HCT116 (cell line): ENCODE results near the gene MAML2. TPM values are rescaled to one million over a fixed set of nuclear protein-coding genes. Genes with fewer than 3 reads are reported as not detected.

Experiments
- ATAC-seq: fragments of 200-7000 bp; cut with Tn5 transposase; 2 replicates; pipeline ENCODE4 v1.9.1; 2020; ENCODE audit warnings: mild to moderate bottlenecking, moderate library complexity
- BruUV-seq: library from RNA; stranded (reverse); fragments of 400-500 nt; replicated peaks from 2 replicates; lab custom pipeline; 2021; lab: Mats Ljungman, UMichigan
- CTCF ChIA-PET: fragments of 300-600 bp; sonication (Branson Sonifier 250); formaldehyde crosslinking; loops from one replicate; lab custom pipeline; 2021; ENCODE audit warnings: antibody characterized with exemption; lab: Charles Lee
- POLR2A ChIA-PET: fragments of 300-600, 350-600 bp; sonication (Branson Sonifier 250); formaldehyde crosslinking; loops from one replicate; lab custom pipeline; 2021; ENCODE audit warnings: antibody characterized with exemption; lab: Charles Lee
- RAD21 ChIA-PET, 2 experiments: fragments of 300-600 bp; sonication (Branson Sonifier 250); formaldehyde crosslinking; loops; one replicate each; lab custom pipeline; 2023; ENCODE audit warnings: low total read pairs in 2 of 2; ENCODE audit not compliant: uncharacterized antibody in 2 of 2, unreplicated experiment in 2 of 2, low non-redundant PET in 1 of 2; lab: Charles Lee
- DNase-seq: peaks from one replicate; pipeline ENCODE4 v3.0.0-alpha.2; 2010; ENCODE audit warnings: low read depth, low spot score
- H2AFZ ChIP-seq: fragments of 200-600 bp; shearing (Covaris generic), sonication (generic); 2 replicates; pipeline ENCODE4 v1.6.1; 2017; ENCODE audit warnings: low read depth, mixed run types, mixed read lengths, antibody characterized with exemption, low read length; ENCODE audit not compliant: poor library complexity, severe bottlenecking
- H3K27ac ChIP-seq: 2 replicates; pipeline ENCODE4 v1.5.1; 2012; ENCODE audit warnings: low read depth, low read length
- H3K27me3 ChIP-seq: fragments of 200-600 bp; sonication (generic); 2 replicates; pipeline ENCODE4 v1.6.1; 2016; ENCODE audit warnings: mixed run types, low read length, mixed read lengths; ENCODE audit not compliant: insufficient read depth
- H3K36me3 ChIP-seq, 2 experiments: fragments of 200-500 bp in 1 of 2; fragments of 200-600 bp in 1 of 2; sonication (Bioruptor generic) in 1 of 2; sonication (generic) in 1 of 2; 2 replicates each; pipeline versions ENCODE4 v1.5.1 to v1.6.1; 2014 to 2016; ENCODE audit warnings: low read length in 2 of 2, inconsistent platforms in 1 of 2, mixed read lengths in 1 of 2, mixed run types in 1 of 2; ENCODE audit not compliant: insufficient read depth in 2 of 2, control insufficient read depth in 1 of 2
- H3K4me1 ChIP-seq, 2 experiments: fragments of 200-600 bp in 1 of 2; sonication (generic) in 1 of 2; 2 replicates each; pipeline versions ENCODE4 v1.5.1 to v1.6.1; 2012 to 2017; ENCODE audit warnings: low read length in 2 of 2, inconsistent platforms in 1 of 2, mild to moderate bottlenecking in 1 of 2, mixed read lengths in 1 of 2, mixed run types in 1 of 2, moderate library complexity in 1 of 2; ENCODE audit not compliant: insufficient read depth in 2 of 2, control insufficient read depth in 1 of 2
- H3K4me2 ChIP-seq: fragments of 200-600 bp; sonication (generic); 2 replicates; pipeline ENCODE4 v1.6.1; 2017; ENCODE audit warnings: mixed run types, low read length, mixed read lengths
- H3K4me3 ChIP-seq, 2 experiments: fragments of 200-600 bp in 1 of 2; sonication (generic) in 1 of 2; replicated peaks in 1 of 2; 2 replicates each; pipeline ENCODE4 v1.5.1; 2011 to 2016; ENCODE audit warnings: low read length in 2 of 2, control low read depth in 1 of 2, low read depth in 1 of 2, mild to moderate bottlenecking in 1 of 2, mixed read lengths in 1 of 2, mixed run types in 1 of 2
- H3K79me2 ChIP-seq: fragments of 200-600 bp; sonication (generic); 2 replicates; pipeline ENCODE4 v1.6.1; 2017; ENCODE audit warnings: mild to moderate bottlenecking, mixed run types, low read length, moderate library complexity, mixed read lengths; ENCODE audit not compliant: insufficient read depth
- H3K9ac ChIP-seq: fragments of 200-600 bp; sonication (generic); 2 replicates; pipeline ENCODE4 v1.6.1; 2016; ENCODE audit warnings: low read length, mixed read lengths
- H3K9me2 ChIP-seq: fragments of 200-600 bp; sonication (generic), shearing (Covaris generic); 2 replicates; pipeline ENCODE4 v1.6.1; 2017; ENCODE audit warnings: mixed run types, mild to moderate bottlenecking, moderate library complexity; ENCODE audit not compliant: insufficient read depth
- H3K9me3 ChIP-seq, 2 experiments: fragments of 200-500 bp in 1 of 2; fragments of 200-600 bp in 1 of 2; sonication (Bioruptor generic) in 1 of 2; sonication (generic) in 1 of 2; 2 replicates each; pipeline ENCODE4 v1.6.1; 2014 to 2017; ENCODE audit warnings: low read length in 2 of 2, mixed read lengths in 2 of 2, inconsistent platforms in 1 of 2, low read depth in 1 of 2, mild to moderate bottlenecking in 1 of 2, mixed run types in 1 of 2, moderate library complexity in 1 of 2; ENCODE audit not compliant: control insufficient read depth in 1 of 2, insufficient read depth in 1 of 2
- H4K20me1 ChIP-seq: fragments of 200-600 bp; sonication (generic), shearing (Covaris generic); 2 replicates; pipeline ENCODE4 v1.6.1; 2017; ENCODE audit warnings: mixed run types, mild to moderate bottlenecking, moderate library complexity; ENCODE audit not compliant: insufficient read depth
- CBX3 ChIP-seq: IDR thresholded peaks from 2 replicates; pipeline ENCODE4 v1.6.1; 2012; ENCODE audit warnings: low read depth
- CEBPB ChIP-seq: IDR thresholded peaks from 2 replicates; pipeline ENCODE4 v1.6.1; 2012; ENCODE audit warnings: low read depth
- EGR1 ChIP-seq: IDR thresholded peaks from 2 replicates; pipeline ENCODE4 v1.6.1; 2012; ENCODE audit warnings: low read depth
- ELF1 ChIP-seq: IDR thresholded peaks from 2 replicates; pipeline ENCODE4 v1.6.1; 2012; ENCODE audit warnings: low read depth, borderline replicate concordance
- EZH2 ChIP-seq: fragments of 200-600 bp; sonication (generic); IDR thresholded peaks from 2 replicates; pipeline ENCODE4 v1.6.1; 2017; ENCODE audit warnings: antibody characterized with exemption, mixed run types
- EZH2phosphoT487 ChIP-seq: fragments of 200-600 bp; IDR thresholded peaks from 2 replicates; pipeline ENCODE4 v1.6.1; 2018; ENCODE audit warnings: antibody characterized with exemption, borderline replicate concordance
- FOSL1 ChIP-seq: IDR thresholded peaks from 2 replicates; pipeline ENCODE4 v1.6.1; 2012; ENCODE audit warnings: low read depth
- JUND ChIP-seq: IDR thresholded peaks from 2 replicates; pipeline ENCODE4 v1.6.1; 2012
- POLR2A ChIP-seq: IDR thresholded peaks from 2 replicates; pipeline ENCODE4 v1.7.0; 2011; ENCODE audit warnings: borderline replicate concordance; ENCODE audit not compliant: insufficient read depth, insufficient read length; ENCODE audit errors: extremely low read depth
- POLR2AphosphoS5 ChIP-seq: IDR thresholded peaks from 2 replicates; pipeline ENCODE4 v1.6.1; 2011; ENCODE audit warnings: mild to moderate bottlenecking, low read depth, low read length, moderate library complexity
- SIN3A ChIP-seq: IDR thresholded peaks from 2 replicates; pipeline ENCODE4 v1.6.1; 2012; ENCODE audit warnings: low read depth
- SP1 ChIP-seq: IDR thresholded peaks from 2 replicates; pipeline ENCODE4 v1.6.1; 2012; ENCODE audit warnings: low read depth
- SRF ChIP-seq: IDR thresholded peaks from 2 replicates; pipeline ENCODE4 v1.6.1; 2012; ENCODE audit warnings: low read depth
- TCF7L2 ChIP-seq: IDR thresholded peaks from 2 replicates; pipeline ENCODE4 v1.7.0; 2011; ENCODE audit warnings: borderline replicate concordance, inconsistent platforms; ENCODE audit not compliant: insufficient read depth, insufficient read length; ENCODE audit errors: extremely low read depth
- ZNF274 ChIP-seq: fragments of 200-500 bp; sonication (Bioruptor generic); IDR thresholded peaks from 2 replicates; pipeline ENCODE4 v1.6.1; 2014; ENCODE audit warnings: mild to moderate bottlenecking, low read depth, low read length, inconsistent platforms
- intact Hi-C: fragments of 100-400 bp; cut with micrococcal nuclease; formaldehyde crosslinking; loops from 2 replicates; pipeline ENCODE4 v1.10.0; 2022
- total RNA-seq: library from RNA; stranded (reverse); gene quantifications from one replicate; pipeline ENCODE4 v1.2.1, GENCODE V29; 2021; ENCODE audit not compliant: unreplicated experiment
- TF ChIP-seq, protein P1 (sequence below): IDR thresholded peaks from 2 replicates; pipeline ENCODE4 v1.6.1; 2012; ENCODE audit warnings: low read depth
- TF ChIP-seq, protein P2 (sequence below): IDR thresholded peaks from 2 replicates; pipeline ENCODE4 v1.6.1; 2012
- TF ChIP-seq, protein P3 (sequence below), 3 experiments: fragments of 200-600 bp in 1 of 3; sonication (generic) in 1 of 3; IDR thresholded peaks in 2 of 3; conservative IDR thresholded peaks in 1 of 3; 2 replicates each; pipeline ENCODE4 v1.5.1; 2012 to 2017; ENCODE audit warnings: low read depth in 2 of 3, low read length in 2 of 3, antibody characterized with exemption in 1 of 3, borderline replicate concordance in 1 of 3, control low read depth in 1 of 3, mild to moderate bottlenecking in 1 of 3, mixed read lengths in 1 of 3, mixed run types in 1 of 3, moderate library complexity in 1 of 3; ENCODE audit not compliant: insufficient read depth in 1 of 3
- TF ChIP-seq, protein P4 (sequence below): IDR thresholded peaks from 2 replicates; pipeline ENCODE4 v1.6.1; 2011; ENCODE audit warnings: mild to moderate bottlenecking, low read length, moderate library complexity; ENCODE audit not compliant: insufficient replicate concordance; ENCODE audit errors: extremely low read depth

MAML2 gene
- total RNA-seq, 1 experiment from 2014 or later = 2.6 TPM

DNA sequence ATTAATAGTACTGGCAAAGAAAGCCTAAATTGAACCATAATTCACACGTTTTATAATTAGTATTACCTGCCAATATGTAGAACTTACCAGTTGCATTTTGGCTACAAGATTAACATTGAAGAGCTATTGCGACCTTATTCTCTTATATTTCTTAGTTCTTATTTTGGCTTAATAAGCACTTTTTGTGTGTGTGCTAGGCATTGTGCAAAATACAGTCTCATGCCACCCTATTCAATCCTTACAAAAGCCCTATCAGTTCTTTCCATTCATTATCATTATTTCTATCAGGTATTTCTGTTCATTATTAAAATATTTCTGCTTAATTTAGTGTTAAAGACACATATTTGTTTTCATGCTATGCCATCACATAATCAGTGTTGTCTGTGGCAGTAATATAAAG lies 41.2 kb downstream of the MAML2 start:
- Histone ChIP-seq H3K4me2 (no peak overlapping the region), H3K27me3 (no peaks in the 10 kb centered on the region), H2AFZ (no peak overlapping the region), H3K9me2 (no peaks in the 10 kb centered on the region; the same call in 1 of the 2 replicates), H3K9me3 (no peaks in the 10 kb centered on the region), H3K4me3 (no peak overlapping the region), H3K36me3 (no peaks in the 10 kb centered on the region), H4K20me1 (no peaks in the 10 kb centered on the region), H3K9ac (no peak overlapping the region), H3K27ac (no peak overlapping the region), H3K79me2 (no peaks in the 10 kb centered on the region), H3K4me1 (peaks cover 16 to 38% of the 10 kb centered on the region in 2 experiments)
- POLR2A ChIA-PET = no interaction called here
- no peak for TF ChIP-seq POLR2AphosphoS5
- TF ChIP-seq TCF7L2 = no peak
- TF ChIP-seq EZH2 = no peak
- TF ChIP-seq, protein P1, sequence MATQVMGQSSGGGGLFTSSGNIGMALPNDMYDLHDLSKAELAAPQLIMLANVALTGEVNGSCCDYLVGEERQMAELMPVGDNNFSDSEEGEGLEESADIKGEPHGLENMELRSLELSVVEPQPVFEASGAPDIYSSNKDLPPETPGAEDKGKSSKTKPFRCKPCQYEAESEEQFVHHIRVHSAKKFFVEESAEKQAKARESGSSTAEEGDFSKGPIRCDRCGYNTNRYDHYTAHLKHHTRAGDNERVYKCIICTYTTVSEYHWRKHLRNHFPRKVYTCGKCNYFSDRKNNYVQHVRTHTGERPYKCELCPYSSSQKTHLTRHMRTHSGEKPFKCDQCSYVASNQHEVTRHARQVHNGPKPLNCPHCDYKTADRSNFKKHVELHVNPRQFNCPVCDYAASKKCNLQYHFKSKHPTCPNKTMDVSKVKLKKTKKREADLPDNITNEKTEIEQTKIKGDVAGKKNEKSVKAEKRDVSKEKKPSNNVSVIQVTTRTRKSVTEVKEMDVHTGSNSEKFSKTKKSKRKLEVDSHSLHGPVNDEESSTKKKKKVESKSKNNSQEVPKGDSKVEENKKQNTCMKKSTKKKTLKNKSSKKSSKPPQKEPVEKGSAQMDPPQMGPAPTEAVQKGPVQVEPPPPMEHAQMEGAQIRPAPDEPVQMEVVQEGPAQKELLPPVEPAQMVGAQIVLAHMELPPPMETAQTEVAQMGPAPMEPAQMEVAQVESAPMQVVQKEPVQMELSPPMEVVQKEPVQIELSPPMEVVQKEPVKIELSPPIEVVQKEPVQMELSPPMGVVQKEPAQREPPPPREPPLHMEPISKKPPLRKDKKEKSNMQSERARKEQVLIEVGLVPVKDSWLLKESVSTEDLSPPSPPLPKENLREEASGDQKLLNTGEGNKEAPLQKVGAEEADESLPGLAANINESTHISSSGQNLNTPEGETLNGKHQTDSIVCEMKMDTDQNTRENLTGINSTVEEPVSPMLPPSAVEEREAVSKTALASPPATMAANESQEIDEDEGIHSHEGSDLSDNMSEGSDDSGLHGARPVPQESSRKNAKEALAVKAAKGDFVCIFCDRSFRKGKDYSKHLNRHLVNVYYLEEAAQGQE = no peak
- no peak for TF ChIP-seq EGR1
- TF ChIP-seq SIN3A = no peak
- TF ChIP-seq POLR2A = no peak
- TF ChIP-seq ELF1 = no peak
- no peak for TF ChIP-seq EZH2phosphoT487
- no peak for TF ChIP-seq SP1
- TF ChIP-seq, protein P2, sequence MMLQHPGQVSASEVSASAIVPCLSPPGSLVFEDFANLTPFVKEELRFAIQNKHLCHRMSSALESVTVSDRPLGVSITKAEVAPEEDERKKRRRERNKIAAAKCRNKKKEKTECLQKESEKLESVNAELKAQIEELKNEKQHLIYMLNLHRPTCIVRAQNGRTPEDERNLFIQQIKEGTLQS = no peak
- TF ChIP-seq, protein P3, sequence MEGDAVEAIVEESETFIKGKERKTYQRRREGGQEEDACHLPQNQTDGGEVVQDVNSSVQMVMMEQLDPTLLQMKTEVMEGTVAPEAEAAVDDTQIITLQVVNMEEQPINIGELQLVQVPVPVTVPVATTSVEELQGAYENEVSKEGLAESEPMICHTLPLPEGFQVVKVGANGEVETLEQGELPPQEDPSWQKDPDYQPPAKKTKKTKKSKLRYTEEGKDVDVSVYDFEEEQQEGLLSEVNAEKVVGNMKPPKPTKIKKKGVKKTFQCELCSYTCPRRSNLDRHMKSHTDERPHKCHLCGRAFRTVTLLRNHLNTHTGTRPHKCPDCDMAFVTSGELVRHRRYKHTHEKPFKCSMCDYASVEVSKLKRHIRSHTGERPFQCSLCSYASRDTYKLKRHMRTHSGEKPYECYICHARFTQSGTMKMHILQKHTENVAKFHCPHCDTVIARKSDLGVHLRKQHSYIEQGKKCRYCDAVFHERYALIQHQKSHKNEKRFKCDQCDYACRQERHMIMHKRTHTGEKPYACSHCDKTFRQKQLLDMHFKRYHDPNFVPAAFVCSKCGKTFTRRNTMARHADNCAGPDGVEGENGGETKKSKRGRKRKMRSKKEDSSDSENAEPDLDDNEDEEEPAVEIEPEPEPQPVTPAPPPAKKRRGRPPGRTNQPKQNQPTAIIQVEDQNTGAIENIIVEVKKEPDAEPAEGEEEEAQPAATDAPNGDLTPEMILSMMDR (IDR thresholded peaks at IDR 0.05 in 2 of 3, conservative IDR thresholded peaks at IDR 0.05 in 1 of 3; ENCODE audit: borderline replicate concordance in 1 of 3, insufficient read depth in 1 of 3, low read depth in 2 of 3, low read length in 2 of 3) = no peak
- TF ChIP-seq CBX3 = no peak
- TF ChIP-seq, protein P4, sequence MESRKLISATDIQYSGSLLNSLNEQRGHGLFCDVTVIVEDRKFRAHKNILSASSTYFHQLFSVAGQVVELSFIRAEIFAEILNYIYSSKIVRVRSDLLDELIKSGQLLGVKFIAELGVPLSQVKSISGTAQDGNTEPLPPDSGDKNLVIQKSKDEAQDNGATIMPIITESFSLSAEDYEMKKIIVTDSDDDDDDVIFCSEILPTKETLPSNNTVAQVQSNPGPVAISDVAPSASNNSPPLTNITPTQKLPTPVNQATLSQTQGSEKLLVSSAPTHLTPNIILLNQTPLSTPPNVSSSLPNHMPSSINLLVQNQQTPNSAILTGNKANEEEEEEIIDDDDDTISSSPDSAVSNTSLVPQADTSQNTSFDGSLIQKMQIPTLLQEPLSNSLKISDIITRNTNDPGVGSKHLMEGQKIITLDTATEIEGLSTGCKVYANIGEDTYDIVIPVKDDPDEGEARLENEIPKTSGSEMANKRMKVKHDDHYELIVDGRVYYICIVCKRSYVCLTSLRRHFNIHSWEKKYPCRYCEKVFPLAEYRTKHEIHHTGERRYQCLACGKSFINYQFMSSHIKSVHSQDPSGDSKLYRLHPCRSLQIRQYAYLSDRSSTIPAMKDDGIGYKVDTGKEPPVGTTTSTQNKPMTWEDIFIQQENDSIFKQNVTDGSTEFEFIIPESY = no peak
- TF ChIP-seq FOSL1 = no peak
- TF ChIP-seq ZNF274 = no peak
- no peak for TF ChIP-seq JUND
- TF ChIP-seq SRF = no peak
- no peak for TF ChIP-seq CEBPB
- ATAC-seq (no peak), DNase-seq (no peak)
- RAD21 ChIA-PET = no interaction called here
- CTCF ChIA-PET = no interaction called here
- no TSS peak for BruUV-seq
- intact Hi-C loops = no loop called here
